NCI-H1694 treated with DMSO at 0.1 percent for 48 hours (cell line): ENCODE measurements around the gene LITAF.
"Not testable (repeated sequence)": the region's sequence is repeated elsewhere in the genome, so short reads cannot be mapped to it uniquely, and the experiment has no call there.

ENCODE experiments used
- DNase-seq: peaks from one replicate; lab custom pipeline; 2025; lab: John Stamatoyannopoulos, UW

Gene LITAF

DNA sequence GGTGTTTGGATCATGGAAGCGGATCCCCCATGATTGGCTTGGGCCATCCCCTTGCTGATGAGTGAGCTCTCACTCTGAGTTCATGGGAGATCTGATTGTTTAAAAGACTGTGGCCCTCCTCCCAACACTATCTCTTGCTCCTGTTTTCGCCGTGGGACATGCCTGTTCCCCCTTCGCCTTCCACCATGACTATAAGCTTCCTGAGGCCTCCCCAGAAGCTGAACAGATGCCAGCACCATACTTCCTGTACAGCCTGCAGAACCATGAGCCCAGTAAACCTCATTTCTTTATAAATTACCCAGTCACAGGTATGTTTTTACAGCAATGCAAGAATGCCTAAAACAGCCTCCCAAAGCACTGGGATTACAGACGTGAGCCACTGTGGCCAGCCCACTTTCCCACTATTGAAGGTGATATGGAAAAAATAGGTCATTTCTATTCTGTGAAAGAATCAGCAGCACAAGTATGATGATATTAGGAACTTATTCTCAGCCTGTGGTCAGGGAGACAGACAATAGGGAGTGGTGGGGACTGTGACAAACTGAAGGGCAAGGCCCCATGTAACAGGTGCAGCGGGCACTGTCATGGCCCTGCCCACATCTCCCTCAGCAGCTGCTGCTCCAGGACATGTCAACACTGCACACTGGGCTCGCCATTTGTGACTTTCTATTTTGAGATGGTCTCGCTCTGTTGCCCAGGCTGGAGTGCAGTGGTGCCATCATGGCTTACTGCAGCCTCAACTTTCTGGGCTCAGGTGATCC lies 33.7 kb upstream of the LITAF start:
- no peak for DNase-seq

DNA sequence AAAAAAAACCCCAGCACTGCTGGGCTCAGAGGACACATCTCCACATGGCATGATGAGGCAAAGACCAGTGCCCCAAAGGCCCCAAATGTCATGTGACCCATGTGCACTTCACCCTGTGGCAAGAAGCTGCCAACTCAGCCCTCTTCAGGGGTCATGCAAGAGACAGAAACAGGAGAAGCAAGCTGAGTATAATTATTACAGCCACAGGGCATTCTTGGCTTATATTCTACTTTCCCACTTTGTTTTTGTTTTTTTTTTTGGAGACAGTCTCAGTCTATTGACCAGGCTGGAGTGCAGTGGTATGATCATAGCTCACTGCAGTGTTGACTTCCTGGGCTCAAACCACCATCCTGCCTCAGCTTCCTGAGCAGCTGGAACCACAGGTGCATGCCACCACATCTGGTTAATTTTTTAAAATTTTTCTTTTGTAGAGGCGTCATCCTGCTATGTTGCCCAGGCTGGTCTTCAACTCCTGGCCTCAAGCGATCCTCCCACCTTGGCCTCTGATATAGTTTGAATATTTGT lies 32.7 kb upstream of the LITAF start:
- DNase-seq = no peak

DNA sequence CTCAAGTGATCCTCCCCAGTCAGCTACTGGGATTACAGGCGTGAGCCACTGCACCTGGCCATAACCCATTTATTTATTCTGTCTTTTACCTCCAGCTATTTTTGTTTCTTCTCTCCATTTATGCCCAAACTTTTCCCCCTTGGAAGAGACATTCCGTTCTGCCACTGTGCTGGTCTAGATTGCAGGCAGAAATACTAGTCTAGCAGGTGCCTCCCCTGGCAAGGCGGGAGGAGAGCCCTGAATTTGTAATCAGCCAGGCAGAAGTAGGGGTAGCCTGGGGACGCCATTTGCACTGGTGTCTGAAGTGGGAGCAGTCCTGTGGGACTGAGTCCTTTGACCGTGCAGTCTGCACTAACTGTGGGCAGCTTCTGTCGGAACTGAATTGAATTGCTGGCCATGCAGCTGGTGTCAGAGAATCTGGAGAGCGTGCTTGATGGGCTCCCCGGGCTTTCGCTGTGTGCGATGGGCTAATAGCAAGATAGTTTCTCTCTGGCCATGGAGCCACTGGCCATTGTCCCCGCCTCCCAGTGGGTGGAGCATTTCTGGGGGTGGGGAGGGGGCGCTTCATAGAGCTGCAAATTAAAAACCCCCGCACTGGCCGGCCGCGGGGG lies 31.5 kb upstream of the LITAF start:
- no peak for DNase-seq

DNA sequence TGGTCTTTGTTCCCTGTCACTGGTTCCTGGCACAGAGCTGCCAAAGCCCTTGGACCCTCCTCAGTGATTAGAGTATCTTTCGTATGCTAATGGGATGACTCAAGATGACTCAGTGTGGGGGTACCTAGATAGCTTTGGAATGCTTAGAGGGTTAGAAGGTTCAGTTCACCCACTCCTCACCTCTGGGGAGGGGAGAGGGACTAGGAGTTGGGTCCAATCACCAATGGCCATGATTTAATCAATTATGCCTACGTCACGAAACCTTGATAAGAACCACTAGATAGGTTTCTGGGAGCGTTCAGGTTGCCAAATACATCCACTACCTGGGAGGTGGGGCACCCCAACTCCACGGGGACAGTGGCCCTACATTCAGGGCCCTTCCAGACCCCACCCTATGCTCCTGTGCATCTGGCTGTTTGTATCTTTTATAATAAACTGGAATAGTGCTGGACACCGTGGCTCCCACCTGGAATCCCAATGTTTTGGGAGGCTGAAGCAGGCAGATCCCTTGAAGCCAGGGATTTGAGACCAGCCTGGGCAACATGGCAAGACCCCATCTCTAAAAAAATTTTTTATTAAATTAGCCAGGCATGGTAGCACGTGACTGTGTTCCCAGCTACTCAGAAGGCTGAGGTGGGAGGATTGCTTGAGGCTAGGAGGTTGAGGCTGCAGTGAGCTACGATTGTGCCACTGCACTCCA lies 29.2 kb upstream of the LITAF start:
- no peak for DNase-seq

DNA sequence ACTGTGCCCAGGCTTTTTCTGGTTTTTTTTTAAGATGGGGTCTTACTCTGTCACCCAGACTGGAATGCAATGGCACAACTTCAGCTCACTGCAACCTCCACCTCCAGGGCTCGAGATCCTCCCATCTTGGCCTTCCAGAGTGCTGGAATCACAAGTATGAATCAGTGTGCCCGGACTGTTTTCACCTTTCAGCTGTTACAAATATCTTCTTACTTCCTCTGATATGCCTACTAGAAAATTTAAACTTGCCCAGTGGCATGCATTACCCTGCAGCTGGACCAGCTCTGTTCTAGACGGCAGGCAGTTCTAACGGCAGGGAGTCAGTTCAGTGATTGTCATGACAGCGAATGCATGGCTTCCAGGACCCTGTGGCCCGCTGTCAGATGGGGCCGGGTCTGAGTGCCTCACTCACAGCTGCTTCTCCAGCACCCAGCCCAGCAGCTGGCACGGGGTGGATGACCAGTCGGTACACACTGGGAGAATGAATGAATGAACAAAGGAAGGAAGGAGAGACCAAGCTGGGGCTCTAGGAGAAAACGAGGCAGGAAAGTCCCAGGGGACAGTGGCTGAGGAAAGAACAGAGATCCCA lies 28.0 kb upstream of the LITAF start:
- no peak for DNase-seq

DNA sequence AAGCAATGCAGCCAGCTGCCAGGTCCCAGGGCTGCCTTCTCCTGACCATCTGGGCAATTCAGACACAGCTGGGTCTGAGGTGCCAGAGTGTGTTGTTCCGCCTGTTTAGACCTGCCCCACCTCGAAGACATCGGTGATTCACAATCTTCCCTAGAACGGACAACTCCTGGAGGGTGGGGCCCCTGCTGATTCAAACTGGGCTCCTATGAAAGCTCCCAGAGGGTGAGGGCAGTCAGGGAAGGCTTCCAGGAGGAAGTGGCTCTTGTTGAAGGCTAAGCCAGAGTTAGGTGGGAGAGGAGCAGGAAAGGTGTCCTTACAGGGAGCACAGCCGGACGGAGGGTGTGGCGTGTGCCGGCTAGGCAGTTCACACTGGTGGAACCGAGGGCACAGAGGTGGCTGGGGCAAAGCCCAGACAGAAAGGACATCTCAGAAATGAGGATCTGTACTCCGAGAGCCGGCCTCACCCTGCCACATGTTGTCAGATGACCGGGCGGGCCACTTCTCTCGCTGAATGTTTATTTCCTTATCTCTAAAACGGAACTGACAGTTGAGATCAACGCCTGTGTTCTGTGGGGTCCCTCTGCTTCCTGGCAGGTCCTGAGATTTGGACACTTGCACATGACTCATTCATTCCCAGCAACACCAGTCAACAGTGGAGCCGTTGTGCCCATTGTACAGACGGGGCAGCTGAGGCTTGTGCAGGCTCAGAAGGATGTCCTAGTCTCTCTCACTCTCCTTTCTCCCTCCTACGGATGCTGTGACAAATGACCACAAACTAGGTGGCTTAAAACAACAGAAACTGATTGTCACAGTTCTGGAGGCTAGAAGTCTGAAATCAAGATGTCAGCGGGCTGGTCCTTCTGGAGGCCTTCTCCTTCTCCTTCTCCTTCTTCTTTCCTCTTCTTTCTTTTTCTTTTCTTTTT lies 26.9 kb upstream of the LITAF start:
- no peak for DNase-seq

DNA sequence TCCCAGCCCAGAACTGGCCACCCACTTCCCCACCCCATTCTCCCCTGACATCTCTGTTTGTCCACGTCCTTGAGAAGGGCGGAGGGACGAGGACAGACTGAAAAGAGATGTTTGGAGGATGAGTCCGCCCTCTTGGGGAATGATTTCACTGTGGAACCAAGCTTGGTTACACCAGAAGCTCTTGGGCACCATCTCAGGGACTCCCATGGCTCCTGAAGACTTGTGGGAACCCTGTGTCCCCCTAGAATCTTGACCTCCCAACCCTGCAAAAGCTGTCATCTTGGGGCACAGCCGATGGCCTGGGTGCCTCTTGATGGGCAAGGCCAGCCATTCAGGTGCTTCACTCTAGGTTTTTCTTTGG lies 25.9 kb upstream of the LITAF start:
- no peak for DNase-seq

DNA sequence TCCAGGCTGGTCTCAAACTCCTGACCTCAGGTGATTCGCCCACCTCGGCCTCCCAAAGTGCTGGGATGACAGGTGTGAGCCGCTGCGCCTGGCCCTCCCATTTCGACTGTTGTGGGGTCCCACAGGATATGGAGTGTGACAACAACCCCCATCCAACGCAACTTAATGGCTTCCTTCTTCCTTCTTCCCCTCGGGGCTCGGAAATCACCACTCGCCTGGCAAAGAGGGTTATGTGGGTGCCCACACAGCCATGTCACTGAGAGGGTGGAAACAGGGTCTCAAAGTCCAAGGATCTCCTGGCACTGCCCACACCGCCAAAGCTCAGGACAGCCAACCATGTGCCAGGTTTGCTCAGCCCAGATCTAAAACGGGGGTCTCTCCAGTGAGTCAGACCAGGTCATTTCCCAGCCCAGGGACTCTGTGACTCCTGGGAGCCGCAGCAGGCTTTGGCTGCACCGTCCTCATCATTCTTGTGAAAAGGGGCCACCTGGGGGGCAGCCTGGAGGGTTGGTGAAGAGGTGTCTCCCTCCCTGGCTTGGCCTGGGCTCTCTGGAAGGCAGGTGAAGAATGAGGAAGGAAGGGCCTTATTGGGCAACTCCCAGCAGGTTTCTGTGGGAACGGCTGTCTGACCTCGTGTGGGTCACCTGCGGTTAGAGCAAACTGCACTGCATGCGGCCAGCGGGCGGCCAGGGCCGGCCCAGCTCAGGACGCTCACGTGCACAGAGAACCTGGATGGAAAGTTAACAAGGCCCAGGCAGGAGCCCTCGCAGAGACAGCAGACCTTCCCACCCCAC lies 25.3 kb upstream of the LITAF start:
- DNase-seq = no peak

DNA sequence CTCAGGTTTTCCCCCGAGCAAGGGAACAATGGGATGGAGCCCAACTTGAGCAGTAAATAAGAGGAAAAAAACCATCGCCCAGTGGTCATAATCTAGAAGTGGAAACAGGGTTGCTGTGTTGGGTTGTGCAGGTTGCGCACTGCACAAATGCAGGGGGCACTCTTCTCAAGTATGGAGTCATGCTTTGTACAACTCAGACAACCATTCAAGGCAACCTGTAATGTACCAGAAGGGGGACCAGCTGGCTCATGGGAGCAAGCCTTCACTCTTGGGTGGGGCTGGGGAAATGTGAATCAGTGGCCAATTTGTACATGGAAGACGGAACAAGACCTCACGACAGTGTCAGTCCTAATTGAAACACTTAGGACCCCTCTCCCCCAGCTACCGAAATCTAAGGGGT lies 23.9 kb upstream of the LITAF start:
- DNase-seq = peak; percentile 13

DNA sequence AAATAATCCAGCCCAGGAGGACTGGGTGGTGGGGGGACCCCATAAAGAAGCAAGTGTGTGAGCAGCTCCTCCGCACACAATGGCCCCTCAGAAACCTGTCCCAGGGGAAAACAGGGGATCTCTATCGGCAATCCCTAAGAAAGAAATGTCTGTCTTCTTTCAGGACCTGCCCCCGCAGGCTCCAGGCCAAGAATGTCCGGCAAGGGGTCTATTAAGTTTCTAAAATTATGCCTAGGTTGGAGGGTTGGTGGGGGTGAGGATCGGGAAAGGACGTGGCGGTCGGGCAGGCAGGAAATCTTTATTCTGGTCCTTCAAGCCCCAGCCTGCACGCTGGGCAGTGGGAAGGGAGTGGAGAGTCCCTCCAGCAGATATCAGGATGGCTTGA lies 23.4 kb upstream of the LITAF start:
- DNase-seq = no peak

DNA sequence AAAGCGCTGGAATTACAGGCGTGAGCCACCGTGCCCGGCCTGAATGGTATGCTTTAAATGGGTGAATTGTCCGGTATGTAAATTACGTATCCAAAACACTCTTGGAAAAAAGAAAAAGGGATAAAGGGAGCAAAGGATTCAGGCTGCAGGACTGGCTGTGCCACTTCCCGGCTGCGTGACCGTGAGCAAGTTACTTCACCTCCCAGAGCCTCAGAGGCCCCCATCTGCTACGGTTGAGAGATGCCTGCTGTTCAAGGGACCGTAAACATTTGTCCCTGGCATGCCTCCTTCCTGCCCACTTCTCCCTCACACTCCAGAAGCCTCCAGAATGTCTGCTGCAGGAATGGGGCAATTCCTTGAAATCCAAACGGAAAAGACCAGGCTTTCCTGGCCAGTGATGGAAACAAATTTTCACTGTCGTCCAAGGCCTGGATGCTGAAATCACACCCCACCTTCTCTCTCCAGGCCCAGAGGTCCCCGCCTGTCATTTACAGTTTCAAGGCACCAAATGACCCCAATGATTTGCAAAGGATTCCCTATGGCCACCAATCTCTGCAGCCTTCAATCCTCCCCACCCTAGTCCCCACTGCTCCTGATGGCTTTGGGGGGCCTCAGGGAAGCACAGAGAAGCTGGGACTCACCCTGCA lies 22.9 kb upstream of the LITAF start:
- peak; percentile 39 for DNase-seq

DNA sequence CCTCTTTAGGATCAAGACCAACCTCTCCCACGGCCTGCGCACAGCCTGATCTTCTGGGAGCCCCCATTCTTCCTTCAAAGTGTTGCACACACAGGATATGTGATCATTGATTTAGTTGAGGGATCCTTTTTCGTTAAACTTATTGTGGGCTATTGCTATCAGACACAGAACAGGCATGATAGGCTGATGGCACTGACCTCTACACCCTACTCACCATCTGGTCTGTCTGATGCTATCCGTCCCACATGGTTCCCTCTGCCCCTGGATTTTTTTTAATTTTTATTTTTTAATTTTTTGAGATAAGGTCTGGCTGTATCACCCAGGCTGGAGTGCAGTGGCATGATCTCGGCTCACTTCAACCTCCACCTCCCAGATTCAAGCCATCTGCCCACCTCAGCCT lies 19.2 kb upstream of the LITAF start:
- no peak for DNase-seq

DNA sequence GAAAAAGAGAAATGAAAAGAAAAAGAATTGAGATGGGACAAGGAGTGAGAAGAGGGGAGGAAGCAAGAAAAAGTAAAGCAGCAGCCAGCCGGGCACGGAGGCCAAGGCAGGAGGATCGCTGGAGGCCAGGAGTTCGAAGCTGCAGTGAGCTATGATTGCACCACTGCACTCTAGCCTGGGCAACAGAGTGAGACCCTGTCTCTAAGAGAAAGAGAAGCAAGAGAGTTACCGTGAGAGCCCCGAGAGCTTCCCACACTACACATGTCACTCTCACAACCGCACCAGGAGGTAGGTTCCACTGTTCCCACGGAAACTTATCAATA lies 18.8 kb upstream of the LITAF start:
- no peak for DNase-seq

DNA sequence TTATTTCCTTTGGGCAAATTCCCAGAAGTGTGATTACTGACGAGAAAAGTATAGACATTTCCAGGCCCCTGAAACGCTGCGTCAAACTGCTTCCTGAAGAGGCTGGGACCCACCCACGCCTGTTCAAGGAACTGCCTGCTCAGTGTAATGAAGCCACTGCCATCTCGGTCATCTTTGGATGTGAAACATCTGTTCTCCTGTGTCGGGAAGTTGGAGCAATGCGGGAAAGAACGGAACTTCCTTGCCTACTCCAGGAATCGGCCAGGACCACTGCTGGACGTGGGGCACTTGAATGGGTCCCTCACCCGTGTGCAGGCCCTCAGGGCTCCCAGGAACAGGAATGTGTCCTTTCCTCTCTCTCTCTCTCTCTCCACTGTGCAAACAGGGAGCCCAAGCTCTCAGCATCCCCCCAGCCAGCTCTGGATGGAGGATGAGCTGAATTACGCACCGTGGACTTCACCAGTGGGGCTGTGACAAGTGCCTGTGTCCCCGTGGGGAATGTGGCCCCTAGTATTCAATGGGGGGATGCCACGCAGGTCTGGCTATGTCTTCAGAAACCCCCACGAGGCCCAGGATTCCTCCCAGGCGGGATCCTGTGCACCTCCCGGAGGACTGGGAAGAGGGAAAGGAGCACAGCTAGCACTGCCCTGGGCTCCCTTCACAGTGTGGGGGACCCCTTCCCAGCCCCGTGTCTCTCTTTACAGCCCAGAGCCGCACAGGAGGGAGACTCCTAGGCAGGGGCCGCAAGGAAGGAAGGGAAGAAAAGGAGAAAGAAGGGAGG lies 18.3 kb upstream of the LITAF start:
- no peak for DNase-seq

DNA sequence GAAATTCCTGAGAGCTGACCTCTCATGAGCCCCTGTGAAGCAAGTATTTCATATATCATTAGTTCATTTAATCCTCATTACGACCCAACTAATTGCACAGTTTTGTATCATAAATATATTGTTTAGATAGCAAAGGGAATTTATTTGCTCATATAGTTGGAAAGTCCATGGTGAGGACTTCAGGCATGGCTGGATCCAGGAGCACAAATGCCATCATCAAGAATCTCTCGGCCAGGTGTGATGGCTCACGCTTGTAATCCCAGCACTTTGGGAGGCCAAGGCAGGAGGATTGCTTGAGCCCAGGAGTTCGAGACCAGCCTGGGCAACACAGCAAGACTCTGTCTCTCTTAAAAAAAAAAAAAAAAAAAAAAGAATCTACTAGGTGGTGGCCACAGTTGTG lies 17.6 kb upstream of the LITAF start:
- not testable (repeated sequence) for DNase-seq

DNA sequence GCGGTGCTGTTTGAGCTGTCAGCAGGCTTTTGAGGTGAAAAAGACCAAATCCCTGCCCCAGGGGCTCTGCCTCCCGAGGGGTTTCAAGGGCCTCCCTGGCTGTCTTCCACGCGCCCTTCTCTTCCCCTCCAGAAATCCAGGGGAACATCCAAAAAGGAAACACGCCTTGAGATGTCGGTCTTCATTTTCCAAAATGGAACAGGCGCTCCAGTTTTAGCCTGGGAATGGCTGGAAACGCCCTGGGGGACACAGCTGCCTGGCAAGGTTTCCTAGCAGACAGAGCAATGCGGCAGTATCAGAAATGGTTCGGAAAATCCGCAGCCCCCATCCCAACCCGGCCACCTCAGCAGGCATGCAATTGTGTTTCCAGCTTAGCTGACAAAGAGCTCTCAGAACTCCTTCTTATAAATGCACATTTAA lies 16.6 kb upstream of the LITAF start:
- DNase-seq = no peak

DNA sequence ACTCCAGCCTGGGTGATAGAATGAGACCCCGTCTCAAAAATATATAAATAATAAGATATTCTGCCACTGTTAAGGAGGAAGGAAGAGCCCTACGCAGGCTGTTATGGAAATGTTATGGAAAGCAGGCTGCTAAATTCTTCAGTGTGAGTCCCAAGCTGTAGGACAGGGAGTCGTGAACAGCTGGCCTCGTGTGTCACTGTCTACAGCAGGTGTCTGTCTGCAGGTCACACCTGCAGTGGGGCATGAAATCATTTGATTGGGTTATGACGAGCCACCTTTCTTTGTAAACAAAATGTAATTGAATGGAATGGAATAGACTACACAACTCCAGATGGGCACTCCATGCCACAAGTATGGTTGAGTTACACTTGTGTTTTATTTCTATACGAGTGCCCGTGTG lies 15.6 kb upstream of the LITAF start:
- peak; percentile 61 for DNase-seq

DNA sequence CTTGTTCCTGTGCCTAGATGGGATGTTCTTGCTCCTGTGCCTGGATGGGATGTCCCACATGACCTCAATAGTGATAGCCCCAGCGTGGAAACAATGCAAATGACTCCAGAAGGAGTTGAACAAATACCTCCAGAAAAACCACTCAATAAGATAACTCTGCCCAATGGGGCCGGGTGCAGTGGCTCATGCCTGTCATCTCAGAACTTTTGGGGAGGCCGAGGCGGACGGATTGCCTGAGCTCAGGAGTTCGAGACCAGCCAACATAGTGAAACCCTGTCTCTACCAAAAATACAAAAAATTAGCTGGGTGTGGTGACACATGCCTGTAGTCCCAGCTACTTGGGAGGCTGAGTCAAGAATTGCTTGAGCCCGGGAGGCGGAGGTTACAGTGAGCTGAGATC lies 15.2 kb upstream of the LITAF start:
- no peak for DNase-seq

DNA sequence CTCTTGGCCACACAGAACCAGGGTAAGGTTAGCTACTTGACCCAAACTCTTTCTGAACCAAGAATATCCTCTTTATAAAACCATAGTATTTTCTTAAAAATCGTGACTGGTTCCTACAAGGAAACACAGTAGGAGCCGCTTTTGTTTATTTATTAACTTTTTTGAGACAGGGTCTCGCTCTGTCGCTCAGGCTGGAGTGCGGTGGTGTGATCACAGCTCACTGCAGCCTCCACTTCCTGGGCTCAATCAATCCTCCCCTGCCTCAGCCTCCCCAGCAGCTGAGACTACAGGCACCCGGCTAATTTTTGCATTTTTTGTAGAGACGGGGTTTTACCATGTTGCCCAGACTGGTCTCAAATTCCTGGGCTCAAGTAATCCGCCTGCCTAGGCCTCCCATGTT lies 14.7 kb upstream of the LITAF start:
- DNase-seq = no peak

DNA sequence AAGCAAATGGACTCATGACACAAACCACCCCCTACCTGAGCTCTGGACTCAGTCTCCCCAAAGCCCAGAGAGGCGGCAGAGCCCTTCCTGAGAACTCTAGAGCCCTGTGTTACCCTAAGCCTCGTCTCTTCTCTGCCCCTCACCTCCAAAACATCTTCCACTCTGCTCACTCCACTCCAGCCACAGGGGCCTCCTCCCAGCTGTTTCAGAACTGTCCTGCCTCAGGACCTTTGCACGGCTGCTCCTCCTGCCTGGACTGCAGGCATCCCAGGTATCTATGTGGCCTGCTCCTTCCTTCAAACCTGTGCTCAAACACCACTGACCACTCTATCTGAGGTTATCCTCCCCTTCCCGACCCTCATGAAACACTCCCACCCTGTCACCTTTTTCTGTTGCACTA lies 12.9 kb upstream of the LITAF start:
- DNase-seq = no peak
